GM23338 (cell line): ENCODE data around the gene PMEL.

Experiments
- TF ChIP-seq, protein P1 (sequence below), 2 experiments: fragments of 200-600 bp in 1 of 2; sonication (generic) in 1 of 2; conservative IDR thresholded peaks; 2 replicates each; pipeline versions ENCODE4 v1.5.1 to v1.6.1; 2016 to 2017; ENCODE audit warnings: antibody characterized with exemption in 2 of 2, low read depth in 2 of 2, mild to moderate bottlenecking in 2 of 2, moderate library complexity in 1 of 2
- TF ChIP-seq, protein P2 (sequence below): IDR thresholded peaks from 2 replicates; pipeline ENCODE4 v1.6.1; 2016; ENCODE audit warnings: antibody characterized with exemption

DNA sequence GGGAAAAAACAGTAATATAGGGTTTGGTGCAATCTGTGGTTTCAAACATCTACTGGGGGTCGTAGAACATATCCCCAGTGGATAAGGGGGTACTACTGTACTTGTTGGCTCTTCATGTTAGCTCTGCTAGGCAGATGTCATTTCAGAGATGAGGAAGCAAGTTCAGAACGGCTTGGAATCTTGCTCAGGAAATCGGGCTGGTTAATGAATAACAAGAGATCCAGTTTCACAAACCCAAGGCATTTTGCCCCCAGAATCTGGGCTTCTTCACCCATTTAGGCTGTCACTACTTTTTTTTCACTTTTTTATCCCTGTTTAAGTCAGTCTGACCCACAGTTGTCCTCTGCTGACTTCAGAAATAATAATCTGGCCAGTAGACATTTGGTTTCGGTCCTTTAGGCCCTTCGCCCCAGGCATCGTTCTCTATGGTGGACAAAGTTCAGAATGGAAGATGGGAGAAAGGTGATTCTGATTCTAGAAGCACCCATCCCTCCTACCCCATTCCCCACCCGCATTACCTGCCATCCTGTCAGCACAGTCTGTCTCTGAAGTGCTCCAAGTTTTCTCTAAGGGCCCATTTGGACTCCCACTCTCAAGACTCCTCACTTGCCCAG lies 35.8 kb upstream of the PMEL start:
- TF ChIP-seq, protein P1, sequence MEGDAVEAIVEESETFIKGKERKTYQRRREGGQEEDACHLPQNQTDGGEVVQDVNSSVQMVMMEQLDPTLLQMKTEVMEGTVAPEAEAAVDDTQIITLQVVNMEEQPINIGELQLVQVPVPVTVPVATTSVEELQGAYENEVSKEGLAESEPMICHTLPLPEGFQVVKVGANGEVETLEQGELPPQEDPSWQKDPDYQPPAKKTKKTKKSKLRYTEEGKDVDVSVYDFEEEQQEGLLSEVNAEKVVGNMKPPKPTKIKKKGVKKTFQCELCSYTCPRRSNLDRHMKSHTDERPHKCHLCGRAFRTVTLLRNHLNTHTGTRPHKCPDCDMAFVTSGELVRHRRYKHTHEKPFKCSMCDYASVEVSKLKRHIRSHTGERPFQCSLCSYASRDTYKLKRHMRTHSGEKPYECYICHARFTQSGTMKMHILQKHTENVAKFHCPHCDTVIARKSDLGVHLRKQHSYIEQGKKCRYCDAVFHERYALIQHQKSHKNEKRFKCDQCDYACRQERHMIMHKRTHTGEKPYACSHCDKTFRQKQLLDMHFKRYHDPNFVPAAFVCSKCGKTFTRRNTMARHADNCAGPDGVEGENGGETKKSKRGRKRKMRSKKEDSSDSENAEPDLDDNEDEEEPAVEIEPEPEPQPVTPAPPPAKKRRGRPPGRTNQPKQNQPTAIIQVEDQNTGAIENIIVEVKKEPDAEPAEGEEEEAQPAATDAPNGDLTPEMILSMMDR (conservative IDR thresholded peaks at IDR 0.05; ENCODE audit: low read depth in 2 of 2) = no peak
- TF ChIP-seq, protein P2, sequence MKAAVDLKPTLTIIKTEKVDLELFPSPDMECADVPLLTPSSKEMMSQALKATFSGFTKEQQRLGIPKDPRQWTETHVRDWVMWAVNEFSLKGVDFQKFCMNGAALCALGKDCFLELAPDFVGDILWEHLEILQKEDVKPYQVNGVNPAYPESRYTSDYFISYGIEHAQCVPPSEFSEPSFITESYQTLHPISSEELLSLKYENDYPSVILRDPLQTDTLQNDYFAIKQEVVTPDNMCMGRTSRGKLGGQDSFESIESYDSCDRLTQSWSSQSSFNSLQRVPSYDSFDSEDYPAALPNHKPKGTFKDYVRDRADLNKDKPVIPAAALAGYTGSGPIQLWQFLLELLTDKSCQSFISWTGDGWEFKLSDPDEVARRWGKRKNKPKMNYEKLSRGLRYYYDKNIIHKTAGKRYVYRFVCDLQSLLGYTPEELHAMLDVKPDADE = no peak
